Adrenal gland (tissue), 5 donors: ENCODE results near the gene TRMT6.

ENCODE experiments used
- POLR2A ChIP-seq, 2 donors: fragments of 450-650 bp; IDR thresholded peaks; one replicate each; pipeline ENCODE4 v1.6.1; 2017; ENCODE audit warnings: antibody characterized with exemption in 2 of 2, mild to moderate bottlenecking in 2 of 2, moderate library complexity in 1 of 2
- TF ChIP-seq, protein P1 (sequence below), 6 experiments: fragments of 450-650 bp in 4 of 6; fragments of 200-600 bp in 2 of 6; sonication (generic) in 1 of 6; IDR thresholded peaks; 1 replicate in 5 of 6; 2 replicates in 1 of 6; pipeline versions ENCODE4 v1.5.1 to v1.8.0; 2016 to 2021; ENCODE audit warnings: antibody characterized with exemption in 6 of 6, mild to moderate bottlenecking in 2 of 6, moderate library complexity in 1 of 6
- donor health status: DM: no; HTN: no; CAD: no.

DNA sequence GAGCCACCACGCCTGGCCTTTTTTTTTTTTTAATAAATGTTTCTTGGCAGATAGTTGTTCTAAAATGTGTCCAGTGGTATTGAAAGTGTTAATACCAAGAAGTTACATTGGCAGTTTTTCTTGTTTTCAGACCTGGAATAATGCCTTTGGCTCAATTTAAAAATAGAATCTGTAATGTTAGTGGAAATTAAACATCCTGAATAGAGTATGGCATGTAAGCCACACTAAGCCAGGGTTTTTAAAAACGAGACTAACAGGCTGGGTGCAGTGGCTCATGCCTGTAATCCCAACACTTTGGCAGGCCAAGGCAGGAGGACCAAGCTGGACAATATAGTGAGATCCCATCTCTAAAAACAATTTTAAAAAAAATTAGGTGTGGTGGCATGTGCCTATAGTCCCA lies 25.4 kb upstream of the TRMT6 start:
- TF ChIP-seq, protein P1, sequence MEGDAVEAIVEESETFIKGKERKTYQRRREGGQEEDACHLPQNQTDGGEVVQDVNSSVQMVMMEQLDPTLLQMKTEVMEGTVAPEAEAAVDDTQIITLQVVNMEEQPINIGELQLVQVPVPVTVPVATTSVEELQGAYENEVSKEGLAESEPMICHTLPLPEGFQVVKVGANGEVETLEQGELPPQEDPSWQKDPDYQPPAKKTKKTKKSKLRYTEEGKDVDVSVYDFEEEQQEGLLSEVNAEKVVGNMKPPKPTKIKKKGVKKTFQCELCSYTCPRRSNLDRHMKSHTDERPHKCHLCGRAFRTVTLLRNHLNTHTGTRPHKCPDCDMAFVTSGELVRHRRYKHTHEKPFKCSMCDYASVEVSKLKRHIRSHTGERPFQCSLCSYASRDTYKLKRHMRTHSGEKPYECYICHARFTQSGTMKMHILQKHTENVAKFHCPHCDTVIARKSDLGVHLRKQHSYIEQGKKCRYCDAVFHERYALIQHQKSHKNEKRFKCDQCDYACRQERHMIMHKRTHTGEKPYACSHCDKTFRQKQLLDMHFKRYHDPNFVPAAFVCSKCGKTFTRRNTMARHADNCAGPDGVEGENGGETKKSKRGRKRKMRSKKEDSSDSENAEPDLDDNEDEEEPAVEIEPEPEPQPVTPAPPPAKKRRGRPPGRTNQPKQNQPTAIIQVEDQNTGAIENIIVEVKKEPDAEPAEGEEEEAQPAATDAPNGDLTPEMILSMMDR (IDR thresholded peaks at IDR 0.05), result no peak
- no peak for TF ChIP-seq POLR2A (IDR thresholded peaks at IDR 0.05)
